HEK293 (cell line): ENCODE data around the gene GMDS.

ENCODE experiments used
- HOXD13 ChIP-seq: sonication (generic); formaldehyde crosslinking; IDR thresholded peaks from 2 replicates; pipeline ENCODE4 v1.8.0; 2022; ENCODE audit warnings: missing genetic modification reagents, borderline replicate concordance
- MYNN ChIP-seq: fragments of 450-650 bp; formaldehyde crosslinking; IDR thresholded peaks from 2 replicates; pipeline ENCODE4 v1.5.1; 2016; ENCODE audit warnings: missing biosample characterization, missing genetic modification characterization, borderline replicate concordance
- SETDB1 ChIP-seq: IDR thresholded peaks from one replicate; pipeline ENCODE4 v1.6.1; 2017; ENCODE audit warnings: mild to moderate bottlenecking, low read length, moderate library complexity, mixed read lengths; ENCODE audit not compliant: insufficient read length
- SP2 ChIP-seq: fragments of 450-650 bp; formaldehyde crosslinking; IDR thresholded peaks from 2 replicates; pipeline ENCODE4 v1.5.1; 2016; ENCODE audit warnings: missing biosample characterization, missing genetic modification characterization
- SP7 ChIP-seq: fragments of 450-650 bp; formaldehyde crosslinking; IDR thresholded peaks from 2 replicates; pipeline ENCODE4 v1.5.1; 2016; ENCODE audit warnings: missing biosample characterization, missing genetic modification characterization
- WT1 ChIP-seq: fragments of 450-650 bp; formaldehyde crosslinking; IDR thresholded peaks from 2 replicates; pipeline ENCODE4 v1.5.1; 2016; ENCODE audit warnings: missing biosample characterization, missing genetic modification characterization
- ZBTB1 ChIP-seq: fragments of 450-650 bp; formaldehyde crosslinking; IDR thresholded peaks from 2 replicates; pipeline ENCODE4 v1.5.1; 2016; ENCODE audit warnings: missing biosample characterization, missing genetic modification characterization
- ZBTB17 ChIP-seq: fragments of 450-650 bp; formaldehyde crosslinking; IDR thresholded peaks from 2 replicates; pipeline ENCODE4 v1.5.1; 2016; ENCODE audit warnings: missing biosample characterization, missing genetic modification characterization
- ZNF133 ChIP-seq: fragments of 450-650 bp; formaldehyde crosslinking; IDR thresholded peaks from 2 replicates; pipeline ENCODE4 v1.5.1; 2016; ENCODE audit warnings: missing biosample characterization, missing genetic modification characterization
- ZNF138 ChIP-seq: fragments of 450-650 bp; formaldehyde crosslinking; IDR thresholded peaks from 2 replicates; pipeline ENCODE4 v1.5.1; 2016; ENCODE audit warnings: missing biosample characterization, missing genetic modification characterization, borderline replicate concordance
- ZNF19 ChIP-seq: fragments of 450-650 bp; formaldehyde crosslinking; IDR thresholded peaks from 2 replicates; pipeline ENCODE4; 2016; ENCODE audit warnings: missing biosample characterization, missing genetic modification characterization, low read depth
- ZNF2 ChIP-seq: fragments of 450-650 bp; formaldehyde crosslinking; IDR thresholded peaks from 2 replicates; pipeline ENCODE4 v1.5.1; 2016; ENCODE audit warnings: missing biosample characterization, missing genetic modification characterization
- ZNF23 ChIP-seq: fragments of 450-650 bp; formaldehyde crosslinking; IDR thresholded peaks from 2 replicates; pipeline ENCODE4 v1.5.1; 2016; ENCODE audit warnings: missing biosample characterization, missing genetic modification characterization, borderline replicate concordance
- ZNF311 ChIP-seq: fragments of 450-650 bp; formaldehyde crosslinking; IDR thresholded peaks from 2 replicates; pipeline ENCODE4 v1.5.1; 2017; ENCODE audit warnings: missing biosample characterization, missing genetic modification characterization, borderline replicate concordance
- ZNF324 ChIP-seq: fragments of 450-650 bp; formaldehyde crosslinking; IDR thresholded peaks from 2 replicates; pipeline ENCODE4 v1.5.1; 2016; ENCODE audit warnings: missing biosample characterization, missing genetic modification characterization
- ZNF394 ChIP-seq: fragments of 450-650 bp; formaldehyde crosslinking; IDR thresholded peaks from 2 replicates; pipeline ENCODE4 v1.5.1; 2016; ENCODE audit warnings: missing biosample characterization, missing genetic modification characterization, mild to moderate bottlenecking, moderate library complexity, borderline replicate concordance
- ZNF514 ChIP-seq: fragments of 450-650 bp; formaldehyde crosslinking; IDR thresholded peaks from 2 replicates; pipeline ENCODE4 v1.5.1; 2016; ENCODE audit warnings: missing biosample characterization, missing genetic modification characterization
- ZNF530 ChIP-seq: fragments of 450-650 bp; formaldehyde crosslinking; IDR thresholded peaks from 2 replicates; pipeline ENCODE4 v1.5.1; 2016; ENCODE audit warnings: low read depth, missing biosample characterization, missing genetic modification characterization
- ZNF548 ChIP-seq: fragments of 450-650 bp; formaldehyde crosslinking; IDR thresholded peaks from 2 replicates; pipeline ENCODE4 v1.5.1; 2016; ENCODE audit warnings: missing biosample characterization, missing genetic modification characterization
- ZNF626 ChIP-seq: fragments of 450-650 bp; sonication (Bioruptor Pico); formaldehyde crosslinking; IDR thresholded peaks from 2 replicates; pipeline ENCODE4 v1.5.1; 2018; ENCODE audit warnings: missing biosample characterization, missing genetic modification characterization, inconsistent platforms
- ZNF768 ChIP-seq: fragments of 450-650 bp; formaldehyde crosslinking; IDR thresholded peaks from 2 replicates; pipeline ENCODE4 v1.5.1; 2018; ENCODE audit warnings: missing biosample characterization, mild to moderate bottlenecking, missing genetic modification characterization
- TF ChIP-seq, protein P1 (sequence below): fragments of 450-650 bp; formaldehyde crosslinking; IDR thresholded peaks from 2 replicates; pipeline ENCODE4 v1.5.1; 2016; ENCODE audit warnings: missing biosample characterization, missing genetic modification characterization
- TF ChIP-seq, protein P2 (sequence below): fragments of 450-650 bp; formaldehyde crosslinking; IDR thresholded peaks from 2 replicates; pipeline ENCODE4 v1.5.1; 2016; ENCODE audit warnings: missing biosample characterization, missing genetic modification characterization
- TF ChIP-seq, protein P3 (sequence below): fragments of 450-650 bp; formaldehyde crosslinking; IDR thresholded peaks from 2 replicates; pipeline ENCODE4 v1.5.1; 2017; ENCODE audit warnings: missing biosample characterization, mild to moderate bottlenecking, missing genetic modification characterization, moderate library complexity
- TF ChIP-seq, protein P4 (sequence below): fragments of 450-650 bp; formaldehyde crosslinking; optimal IDR thresholded peaks from 2 replicates; pipeline ENCODE3; 2016; ENCODE audit warnings: missing biosample characterization, mild to moderate bottlenecking, missing genetic modification characterization
- TF ChIP-seq, protein P5 (sequence below): fragments of 450-650 bp; formaldehyde crosslinking; IDR thresholded peaks from 2 replicates; pipeline ENCODE4 v1.5.1; 2016; ENCODE audit warnings: missing biosample characterization, missing genetic modification characterization
- TF ChIP-seq, protein P6 (sequence below): fragments of 450-650 bp; formaldehyde crosslinking; IDR thresholded peaks from 2 replicates; pipeline ENCODE4 v1.5.1; 2016; ENCODE audit warnings: missing biosample characterization, missing genetic modification characterization

GMDS gene

DNA sequence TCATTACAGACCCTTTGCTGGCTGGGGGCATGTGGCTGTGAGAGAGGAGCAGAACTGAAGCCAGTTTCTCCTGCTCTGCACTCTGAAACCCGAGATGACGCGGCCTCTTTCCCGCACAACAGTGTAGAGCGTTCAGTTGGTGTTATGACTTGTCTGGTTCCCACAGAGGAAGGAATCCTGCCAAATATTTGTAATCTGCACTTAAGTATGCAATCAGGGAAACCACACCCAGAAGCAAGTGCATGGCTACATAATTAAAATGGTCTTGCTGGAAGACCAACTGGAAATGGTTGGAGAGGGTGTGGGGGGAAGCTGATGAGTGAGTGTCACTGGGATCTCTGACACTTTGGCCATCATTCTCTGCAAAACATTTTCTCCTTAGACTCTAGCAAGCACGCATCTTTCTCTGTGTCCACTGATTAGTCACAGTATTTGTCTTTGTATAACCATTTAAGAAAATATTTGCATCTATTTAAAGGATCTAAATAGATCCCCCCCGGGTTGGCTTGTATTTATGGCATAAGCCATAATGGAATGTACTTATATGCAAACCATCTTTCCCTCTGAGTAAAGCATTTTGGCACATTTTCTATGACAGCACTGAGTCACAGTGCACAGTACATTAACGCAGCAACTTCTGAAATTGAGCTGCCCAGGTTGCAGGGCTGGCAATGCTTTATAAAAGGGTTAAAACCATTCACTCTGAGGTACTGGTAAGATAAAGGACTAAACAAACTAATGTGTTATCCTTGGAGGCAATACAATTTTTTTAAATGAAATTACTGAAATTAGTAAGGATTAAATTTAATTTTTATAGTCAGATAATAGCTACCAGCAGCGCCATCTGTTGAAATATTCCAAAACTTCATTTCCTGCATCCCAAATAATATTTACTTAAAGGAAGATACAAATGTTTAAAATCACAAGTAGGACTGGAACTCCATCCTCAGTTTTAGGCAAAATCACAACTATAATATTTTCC lies 559.0 kb downstream of the GMDS start (continued):
- TF ChIP-seq, protein P1, sequence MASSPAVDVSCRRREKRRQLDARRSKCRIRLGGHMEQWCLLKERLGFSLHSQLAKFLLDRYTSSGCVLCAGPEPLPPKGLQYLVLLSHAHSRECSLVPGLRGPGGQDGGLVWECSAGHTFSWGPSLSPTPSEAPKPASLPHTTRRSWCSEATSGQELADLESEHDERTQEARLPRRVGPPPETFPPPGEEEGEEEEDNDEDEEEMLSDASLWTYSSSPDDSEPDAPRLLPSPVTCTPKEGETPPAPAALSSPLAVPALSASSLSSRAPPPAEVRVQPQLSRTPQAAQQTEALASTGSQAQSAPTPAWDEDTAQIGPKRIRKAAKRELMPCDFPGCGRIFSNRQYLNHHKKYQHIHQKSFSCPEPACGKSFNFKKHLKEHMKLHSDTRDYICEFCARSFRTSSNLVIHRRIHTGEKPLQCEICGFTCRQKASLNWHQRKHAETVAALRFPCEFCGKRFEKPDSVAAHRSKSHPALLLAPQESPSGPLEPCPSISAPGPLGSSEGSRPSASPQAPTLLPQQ (tag by site-specific recombination) = peak; percentile 90
- TF ChIP-seq ZNF394 (tag by site-specific recombination) (peak; percentile 75; the same call in 1 of the 2 replicates), ZNF133 (tag by site-specific recombination) (no peak), SETDB1 (no peak), HOXD13 (CRISPR knock-in tag) (no peak), ZBTB17 (tag by site-specific recombination) (peak; percentile 92), ZNF548 (tag by site-specific recombination) (no peak), ZNF514 (tag by site-specific recombination) (no peak), MYNN (tag by site-specific recombination) (no peak), ZNF23 (tag by site-specific recombination) (no peak), ZNF626 (tag by site-specific recombination) (no peak), SP7 (tag by site-specific recombination) (peak; percentile 82), ZNF138 (tag by site-specific recombination) (no peak), ZNF530 (no peak), ZNF19 (tag by site-specific recombination) (no peak), ZNF311 (tag by site-specific recombination) (no peak), ZBTB1 (tag by site-specific recombination) (no peak), ZNF2 (tag by site-specific recombination) (peak; percentile 32; the same call in 1 of the 2 replicates), SP2 (no peak), ZNF324 (tag by site-specific recombination) (peak; percentile 39; the same call in 1 of the 2 replicates), WT1 (tag by site-specific recombination) (no peak), ZNF768 (tag by site-specific recombination) (no peak)
- TF ChIP-seq, protein P2, sequence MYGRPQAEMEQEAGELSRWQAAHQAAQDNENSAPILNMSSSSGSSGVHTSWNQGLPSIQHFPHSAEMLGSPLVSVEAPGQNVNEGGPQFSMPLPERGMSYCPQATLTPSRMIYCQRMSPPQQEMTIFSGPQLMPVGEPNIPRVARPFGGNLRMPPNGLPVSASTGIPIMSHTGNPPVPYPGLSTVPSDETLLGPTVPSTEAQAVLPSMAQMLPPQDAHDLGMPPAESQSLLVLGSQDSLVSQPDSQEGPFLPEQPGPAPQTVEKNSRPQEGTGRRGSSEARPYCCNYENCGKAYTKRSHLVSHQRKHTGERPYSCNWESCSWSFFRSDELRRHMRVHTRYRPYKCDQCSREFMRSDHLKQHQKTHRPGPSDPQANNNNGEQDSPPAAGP (tag by site-specific recombination) = 0 out of 2 replicates have a peak, but pooled peaks have one; percentile 14
- TF ChIP-seq, protein P3, sequence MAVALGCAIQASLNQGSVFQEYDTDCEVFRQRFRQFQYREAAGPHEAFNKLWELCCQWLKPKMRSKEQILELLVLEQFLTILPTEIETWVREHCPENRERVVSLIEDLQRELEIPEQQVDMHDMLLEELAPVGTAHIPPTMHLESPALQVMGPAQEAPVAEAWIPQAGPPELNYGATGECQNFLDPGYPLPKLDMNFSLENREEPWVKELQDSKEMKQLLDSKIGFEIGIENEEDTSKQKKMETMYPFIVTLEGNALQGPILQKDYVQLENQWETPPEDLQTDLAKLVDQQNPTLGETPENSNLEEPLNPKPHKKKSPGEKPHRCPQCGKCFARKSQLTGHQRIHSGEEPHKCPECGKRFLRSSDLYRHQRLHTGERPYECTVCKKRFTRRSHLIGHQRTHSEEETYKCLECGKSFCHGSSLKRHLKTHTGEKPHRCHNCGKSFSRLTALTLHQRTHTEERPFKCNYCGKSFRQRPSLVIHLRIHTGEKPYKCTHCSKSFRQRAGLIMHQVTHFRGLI (tag by site-specific recombination) = 0 out of 2 replicates have a peak, but pooled peaks have one; percentile 23
- TF ChIP-seq, protein P4, sequence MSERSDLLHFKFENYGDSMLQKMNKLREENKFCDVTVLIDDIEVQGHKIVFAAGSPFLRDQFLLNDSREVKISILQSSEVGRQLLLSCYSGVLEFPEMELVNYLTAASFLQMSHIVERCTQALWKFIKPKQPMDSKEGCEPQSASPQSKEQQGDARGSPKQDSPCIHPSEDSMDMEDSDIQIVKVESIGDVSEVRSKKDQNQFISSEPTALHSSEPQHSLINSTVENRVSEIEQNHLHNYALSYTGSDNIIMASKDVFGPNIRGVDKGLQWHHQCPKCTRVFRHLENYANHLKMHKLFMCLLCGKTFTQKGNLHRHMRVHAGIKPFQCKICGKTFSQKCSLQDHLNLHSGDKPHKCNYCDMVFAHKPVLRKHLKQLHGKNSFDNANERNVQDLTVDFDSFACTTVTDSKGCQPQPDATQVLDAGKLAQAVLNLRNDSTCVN (tag by site-specific recombination) = peak; percentile 18
- TF ChIP-seq, protein P5, sequence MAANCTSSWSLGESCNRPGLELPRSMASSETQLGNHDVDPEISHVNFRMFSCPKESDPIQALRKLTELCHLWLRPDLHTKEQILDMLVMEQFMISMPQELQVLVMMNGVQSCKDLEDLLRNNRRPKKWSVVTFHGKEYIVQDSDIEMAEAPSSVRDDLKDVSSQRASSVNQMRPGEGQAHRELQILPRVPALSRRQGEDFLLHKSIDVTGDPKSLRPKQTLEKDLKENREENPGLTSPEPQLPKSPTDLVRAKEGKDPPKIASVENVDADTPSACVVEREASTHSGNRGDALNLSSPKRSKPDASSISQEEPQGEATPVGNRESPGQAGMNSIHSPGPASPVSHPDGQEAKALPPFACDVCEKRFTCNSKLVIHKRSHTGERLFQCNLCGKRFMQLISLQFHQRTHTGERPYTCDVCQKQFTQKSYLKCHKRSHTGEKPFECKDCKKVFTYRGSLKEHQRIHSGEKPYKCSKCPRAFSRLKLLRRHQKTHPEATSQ = no peak
- TF ChIP-seq, protein P6, sequence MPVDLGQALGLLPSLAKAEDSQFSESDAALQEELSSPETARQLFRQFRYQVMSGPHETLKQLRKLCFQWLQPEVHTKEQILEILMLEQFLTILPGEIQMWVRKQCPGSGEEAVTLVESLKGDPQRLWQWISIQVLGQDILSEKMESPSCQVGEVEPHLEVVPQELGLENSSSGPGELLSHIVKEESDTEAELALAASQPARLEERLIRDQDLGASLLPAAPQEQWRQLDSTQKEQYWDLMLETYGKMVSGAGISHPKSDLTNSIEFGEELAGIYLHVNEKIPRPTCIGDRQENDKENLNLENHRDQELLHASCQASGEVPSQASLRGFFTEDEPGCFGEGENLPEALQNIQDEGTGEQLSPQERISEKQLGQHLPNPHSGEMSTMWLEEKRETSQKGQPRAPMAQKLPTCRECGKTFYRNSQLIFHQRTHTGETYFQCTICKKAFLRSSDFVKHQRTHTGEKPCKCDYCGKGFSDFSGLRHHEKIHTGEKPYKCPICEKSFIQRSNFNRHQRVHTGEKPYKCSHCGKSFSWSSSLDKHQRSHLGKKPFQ (tag by site-specific recombination) = peak; percentile 74
